Left lung (tissue), 10 donors: ENCODE measurements around the gene TRIM54. TPM values are rescaled to one million over a fixed set of nuclear protein-coding genes. Genes with fewer than 3 reads are reported as not detected.
A peak's percentile ranks its signal among the peaks of the same experiment; 100 is the strongest.
"Not testable (repeated sequence)": the region's sequence is repeated elsewhere in the genome, so short reads cannot be mapped to it uniquely, and the experiment has no call there.

ENCODE experiments used
- ATAC-seq: fragments of 200-7000 bp; cut with Tn5 transposase; one replicate; pipeline ENCODE4 v1.9.1; 2020; ENCODE audit warnings: moderate library complexity
- DNase-seq, 4 donors: peaks; one replicate each; pipeline ENCODE4 v3.0.0-alpha.2; 2013 to 2020
- H3K27ac ChIP-seq, 2 donors: fragments of 200-600 bp; sonication (generic) in 1 of 2; one replicate each; pipeline versions ENCODE4 v1.5.0 to v1.8.0; 2020 to 2021
- H3K27me3 ChIP-seq, 2 donors: fragments of 200-600 bp; sonication (generic) in 1 of 2; one replicate each; pipeline versions ENCODE4 v1.5.0 to v1.8.0; 2020 to 2021
- H3K36me3 ChIP-seq, 2 donors: fragments of 200-600 bp; sonication (generic) in 1 of 2; one replicate each; pipeline versions ENCODE4 v1.5.0 to v1.8.0; 2020 to 2021
- H3K4me1 ChIP-seq, 2 donors: fragments of 200-600 bp; one replicate each; pipeline ENCODE4 v1.8.0; 2021
- H3K4me3 ChIP-seq, 2 donors: fragments of 200-600 bp; sonication (generic) in 1 of 2; one replicate each; pipeline versions ENCODE4 v1.5.0 to v1.8.0; 2020 to 2021; ENCODE audit warnings: mild to moderate bottlenecking in 1 of 2
- H3K9me3 ChIP-seq, 2 donors: fragments of 200-600 bp; sonication (generic) in 1 of 2; one replicate each; pipeline versions ENCODE4 v1.5.0 to v1.8.0; 2020 to 2021
- intact Hi-C, 2 donors: fragments of 100-400 bp; cut with DNase I; formaldehyde crosslinking; loops; one replicate each; pipeline versions ENCODE4 v1.11.2 to v1.14.2; 2022
- polyA plus RNA-seq, 6 donors: library from polyadenylated mRNA; unstranded; fragments of 120-200 nt; gene quantifications; one replicate each; pipeline ENCODE4 v1.2.1, GENCODE V29; 2013; ENCODE audit not compliant: insufficient read length in 6 of 6
- total RNA-seq, 2 donors: library from RNA; stranded (reverse); fragmentation: NEBNext Ultra II Directional; extraction: Animal tissue kit (Norgen Biotek cat#: 25700); gene quantifications; one replicate each; pipeline ENCODE4 v1.2.1, GENCODE V29; 2021
- TF ChIP-seq, protein P1 (sequence below), 2 donors: fragments of 200-600 bp; sonication (generic) in 1 of 2; IDR thresholded peaks; one replicate each; pipeline versions ENCODE4 v1.5.0 to v1.8.0; 2021; ENCODE audit warnings: antibody characterized with exemption in 2 of 2
- donor health status: DM: no; HTN: yes; CAD: no.
- donor health status: DM: no; HTN: no; CAD: no.

The TRIM54 gene
- total and polyA plus RNA-seq, 8 donors, result 0.07 to 0.17 (median 0.09) TPM; not detected in 2

DNA sequence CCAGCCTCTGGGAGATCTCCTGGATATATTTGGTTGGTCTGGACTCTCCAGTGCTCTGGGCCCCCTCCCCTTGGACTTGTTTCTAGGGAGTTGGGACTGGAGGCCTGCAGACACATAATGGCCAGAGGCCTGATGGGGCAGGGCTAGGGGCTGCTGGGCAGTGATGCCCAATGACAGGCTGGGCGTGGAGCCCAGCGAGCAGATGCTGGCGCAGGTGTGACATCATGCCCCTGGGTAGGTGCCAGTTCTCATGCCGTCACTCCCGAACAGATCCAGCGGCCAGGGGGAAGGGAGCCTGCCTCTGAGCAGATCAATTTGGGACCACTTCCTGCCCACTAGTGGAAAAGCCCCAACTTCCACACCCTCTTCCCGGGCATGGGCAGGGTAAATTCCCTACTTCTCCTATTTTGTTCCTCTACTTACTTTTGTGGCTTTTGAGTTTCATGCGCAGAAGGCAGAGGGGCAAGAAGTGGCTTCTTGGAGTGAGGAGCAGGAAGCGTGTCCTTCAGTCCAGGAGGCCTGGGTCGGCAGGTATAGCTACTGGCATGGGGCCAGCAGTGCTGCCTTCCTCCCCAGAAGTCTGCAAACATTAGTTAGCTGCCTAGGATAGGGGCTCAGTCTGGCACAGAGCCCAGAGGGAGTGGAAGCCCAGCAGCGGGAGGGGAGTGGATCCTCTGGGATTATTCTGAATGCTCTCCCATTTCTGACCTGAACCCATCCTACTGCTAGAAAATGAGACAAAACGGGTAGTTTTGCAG lies 34.6 kb downstream of the TRIM54 start:
- DNase-seq (peak in 1 of 4 donors; percentile 60), ATAC-seq (no peak)
- H3K36me3 ChIP-seq, result peaks cover 0 to 27% of the 10 kb centered on the region in 2 donors
- H3K4me3 ChIP-seq, result no peak overlapping the region
- no peak overlapping the region for H3K27ac ChIP-seq
- H3K4me1 ChIP-seq, result peaks cover 2 to 20% of the 10 kb centered on the region in 2 donors
- H3K9me3 ChIP-seq, result no peaks in the 10 kb centered on the region
- TF ChIP-seq, protein P1, sequence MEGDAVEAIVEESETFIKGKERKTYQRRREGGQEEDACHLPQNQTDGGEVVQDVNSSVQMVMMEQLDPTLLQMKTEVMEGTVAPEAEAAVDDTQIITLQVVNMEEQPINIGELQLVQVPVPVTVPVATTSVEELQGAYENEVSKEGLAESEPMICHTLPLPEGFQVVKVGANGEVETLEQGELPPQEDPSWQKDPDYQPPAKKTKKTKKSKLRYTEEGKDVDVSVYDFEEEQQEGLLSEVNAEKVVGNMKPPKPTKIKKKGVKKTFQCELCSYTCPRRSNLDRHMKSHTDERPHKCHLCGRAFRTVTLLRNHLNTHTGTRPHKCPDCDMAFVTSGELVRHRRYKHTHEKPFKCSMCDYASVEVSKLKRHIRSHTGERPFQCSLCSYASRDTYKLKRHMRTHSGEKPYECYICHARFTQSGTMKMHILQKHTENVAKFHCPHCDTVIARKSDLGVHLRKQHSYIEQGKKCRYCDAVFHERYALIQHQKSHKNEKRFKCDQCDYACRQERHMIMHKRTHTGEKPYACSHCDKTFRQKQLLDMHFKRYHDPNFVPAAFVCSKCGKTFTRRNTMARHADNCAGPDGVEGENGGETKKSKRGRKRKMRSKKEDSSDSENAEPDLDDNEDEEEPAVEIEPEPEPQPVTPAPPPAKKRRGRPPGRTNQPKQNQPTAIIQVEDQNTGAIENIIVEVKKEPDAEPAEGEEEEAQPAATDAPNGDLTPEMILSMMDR (IDR thresholded peaks at IDR 0.05), result no peak
- intact Hi-C loops, result no loop called here
- no peaks in the 10 kb centered on the region for H3K27me3 ChIP-seq

DNA sequence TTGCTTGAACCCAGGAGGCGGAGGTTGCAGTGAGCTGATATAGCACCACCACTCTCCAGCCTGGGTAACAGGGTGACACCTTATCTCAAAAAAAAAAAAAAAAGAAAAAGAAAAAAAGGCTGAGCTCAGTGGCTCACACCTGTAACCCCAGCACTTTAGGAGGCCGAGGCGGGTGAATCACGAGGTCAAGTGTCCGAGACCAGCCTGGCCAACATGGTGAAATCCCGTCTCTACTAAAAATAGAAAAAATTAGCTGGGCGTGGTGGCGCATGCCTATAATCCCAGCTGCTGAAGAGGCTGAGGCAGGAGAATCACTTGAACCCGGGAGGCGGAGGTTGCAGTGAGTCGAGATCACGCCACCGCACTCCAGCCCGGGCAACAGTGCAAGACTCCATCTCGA lies 37.6 kb downstream of the TRIM54 start:
- DNase-seq, intact Hi-C loops, H3K27me3 ChIP-seq, H3K27ac ChIP-seq, H3K4me3 ChIP-seq, H3K9me3 ChIP-seq, ATAC-seq: not testable (repeated sequence)
- peaks cover 0 to 20% of the 10 kb centered on the region in 2 donors for H3K36me3 ChIP-seq
- H3K4me1 ChIP-seq, result peaks cover 14 to 38% of the 10 kb centered on the region in 2 donors

DNA sequence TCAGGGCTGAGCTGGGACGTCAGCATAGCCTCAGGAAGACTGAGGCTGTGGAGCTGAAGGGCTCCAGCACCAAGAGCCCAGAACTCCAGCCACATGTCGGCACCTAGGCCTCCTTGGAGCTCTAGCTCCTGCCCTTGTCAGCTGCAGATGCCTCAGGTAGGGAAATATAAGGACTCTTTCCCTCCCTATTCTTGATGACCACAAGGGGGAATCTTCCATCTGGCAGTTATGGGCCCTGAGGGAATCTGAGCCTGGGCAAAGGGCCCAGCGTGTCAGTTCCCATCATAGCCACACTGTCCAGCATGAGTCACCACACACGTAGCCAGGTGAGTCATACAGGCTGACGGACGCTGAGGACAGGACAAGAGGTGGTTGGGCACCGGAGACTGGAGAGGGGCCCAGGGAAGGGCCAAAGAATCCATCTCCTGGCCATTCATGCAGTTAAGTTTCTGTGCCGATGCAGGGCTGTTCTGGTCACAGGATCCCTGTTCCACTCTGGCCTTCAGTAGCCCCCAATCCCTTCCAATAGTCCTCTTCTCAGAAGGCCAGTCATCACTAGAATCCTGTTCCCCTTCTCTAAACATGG lies 38.8 kb downstream of the TRIM54 start:
- intact Hi-C loops, result no loop called here
- peaks cover 0 to 19% of the 10 kb centered on the region in 2 donors for H3K36me3 ChIP-seq
- peaks cover 14 to 38% of the 10 kb centered on the region in 2 donors for H3K4me1 ChIP-seq
- TF ChIP-seq, protein P1 (IDR thresholded peaks at IDR 0.05), result peak in 1 of 2 donors; percentile 34
- H3K27ac ChIP-seq, result peak overlapping the region in 1 of 2 donors; percentile 39
- DNase-seq (peak in 2 of 4 donors; percentile 83), ATAC-seq (peak; percentile 71)
- no peak overlapping the region for H3K4me3 ChIP-seq
- no peaks in the 10 kb centered on the region for H3K27me3 ChIP-seq
- H3K9me3 ChIP-seq, result no peaks in the 10 kb centered on the region

DNA sequence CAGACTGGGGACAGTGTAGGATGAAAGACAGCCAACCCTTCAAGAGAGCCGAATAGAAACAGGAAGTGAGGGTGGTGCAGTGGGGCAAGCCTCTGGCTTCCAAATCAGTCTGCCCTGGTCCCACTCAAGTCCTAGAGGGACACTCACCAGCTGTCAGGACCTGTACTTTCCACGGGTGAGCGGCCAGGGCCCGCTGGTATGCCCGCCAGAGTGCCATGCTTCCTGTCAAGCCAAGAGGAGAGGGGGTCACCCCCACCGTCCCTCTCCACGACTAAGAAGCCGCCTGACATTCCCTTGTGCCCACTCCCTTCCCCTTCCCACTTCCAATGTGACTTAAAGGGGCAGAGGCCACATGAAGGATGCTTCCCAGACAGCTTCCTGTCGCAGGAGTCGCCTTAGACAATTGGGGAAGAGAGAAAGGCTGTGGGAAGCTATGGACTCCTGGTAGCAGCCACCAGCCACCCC lies 40.1 kb downstream of the TRIM54 start:
- no peaks in the 10 kb centered on the region for H3K27me3 ChIP-seq
- no peaks in the 10 kb centered on the region for H3K9me3 ChIP-seq
- peaks cover 0 to 21% of the 10 kb centered on the region in 2 donors for H3K36me3 ChIP-seq
- DNase-seq (no peak), ATAC-seq (peak; percentile 23)
- TF ChIP-seq, protein P1 (IDR thresholded peaks at IDR 0.05), result no peak
- H3K4me1 ChIP-seq, result peaks cover 14 to 34% of the 10 kb centered on the region in 2 donors
- peak overlapping the region; percentile 62 to 81 for H3K4me3 ChIP-seq
- peak overlapping the region; percentile 89 to 94 for H3K27ac ChIP-seq
- intact Hi-C loops, result no loop called here

DNA sequence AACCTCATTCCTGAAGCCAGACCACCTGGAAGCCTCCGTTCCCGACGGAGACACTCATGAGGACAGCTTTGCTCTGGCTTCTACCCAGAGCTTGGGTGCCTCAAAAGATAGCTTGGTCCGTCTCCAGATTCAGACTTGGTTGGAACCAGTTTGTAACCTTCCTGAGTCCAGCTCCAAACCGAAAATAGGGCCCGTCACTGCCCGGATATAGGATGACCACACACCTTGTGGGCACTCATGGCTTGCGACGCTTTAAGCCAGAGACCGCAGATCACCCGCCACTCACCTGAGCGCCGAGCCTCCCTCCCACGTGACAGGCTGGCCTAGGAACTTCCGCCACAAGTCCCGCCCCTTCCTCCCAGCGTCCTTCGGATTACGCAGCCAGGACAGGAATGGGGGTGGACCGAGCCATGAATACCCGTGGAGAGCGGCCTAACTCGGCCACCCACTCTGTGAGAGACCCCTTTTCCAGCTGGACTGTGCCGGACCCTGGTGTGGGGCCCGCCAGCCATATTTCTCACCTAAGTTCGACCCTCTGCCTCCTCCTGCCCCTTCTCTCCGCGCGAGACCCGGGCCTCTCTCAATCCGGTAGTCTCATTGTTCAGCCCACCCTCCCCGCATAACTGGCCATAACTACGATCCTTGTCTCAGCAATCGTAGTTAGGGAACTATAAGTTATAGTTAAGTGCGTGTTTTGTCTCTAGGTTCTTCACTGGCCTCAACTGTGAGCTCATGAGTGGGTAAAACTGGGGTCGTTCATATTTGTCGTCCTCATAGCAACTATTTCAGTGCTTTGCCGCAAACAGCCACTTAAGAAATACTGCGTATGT lies 40.8 kb downstream of the TRIM54 start, which contains the start of gene MPV17:
TSS of gene MPV17 (minus strand) at position 332 of the 830 bp plus-strand sequence. CDS start 580 bp downstream, outside the sequence.
- no peaks in the 10 kb centered on the region for H3K9me3 ChIP-seq
- no peaks in the 10 kb centered on the region for H3K27me3 ChIP-seq
- DNase-seq (peak; percentile 88 to 96 (median 94)), ATAC-seq (peak; percentile 93)
- H3K36me3 ChIP-seq, result peaks cover 0 to 23% of the 10 kb centered on the region in 2 donors
- H3K4me1 ChIP-seq, result peaks cover 14 to 33% of the 10 kb centered on the region in 2 donors
- TF ChIP-seq, protein P1 (IDR thresholded peaks at IDR 0.05), result no peak
- peak within 1 kb of the TSS; percentile 89 to 94 for H3K27ac ChIP-seq
- H3K4me3 ChIP-seq, result peak within 1 kb of the TSS; percentile 62 to 81
- intact Hi-C loops, result no loop called here
